Measurements from ENCODE around the gene EZH1. TPM values are rescaled to one million over a fixed set of nuclear protein-coding genes. Genes with fewer than 3 reads are reported as not detected.

The EZH1 gene
- total RNA-seq, 1 experiment from 2014 or later = 31.7 TPM

- Mint-ChIP-seq H3K4me1 (ENCODE audit: insufficient read depth, unreplicated experiment) (no peaks in the 10 kb centered on the region), H3K36me3 (ENCODE audit: insufficient read depth, unreplicated experiment) (peaks cover 28% of the 10 kb centered on the region), H3K4me3 (ENCODE audit: unreplicated experiment) (no peak overlapping the region), H3K27ac (ENCODE audit: low read depth, unreplicated experiment) (no peak overlapping the region), H3K27me3 (ENCODE audit: insufficient read depth, unreplicated experiment) (no peaks in the 10 kb centered on the region), H3K9me3 (ENCODE audit: unreplicated experiment) (no peaks in the 10 kb centered on the region)
- CTCF ChIA-PET = interaction anchor here (0.6 kb wide), 1 partner anchor 496 kb away, joined by 3 read pairs; no protein-coding TSS in a partner anchor
- POLR2A ChIA-PET = interaction anchor here (0.9 to 1.0 kb wide), 2 partner anchors 10 to 111 kb away, joined by 3 to 5 read pairs; no protein-coding TSS in a partner anchor
- intact Hi-C loops (cut with micrococcal nuclease) = no loop called here
- TF ChIP-seq CTCF (IDR thresholded peaks at IDR 0.05; ENCODE audit: unreplicated experiment) = no peak
- BruUV-seq (replicated peaks) = no TSS peak
- peak; percentile 43 for DNase-seq (ENCODE audit: unreplicated experiment)
Observed at GRCh38 chr17:42698736-42699414, 46.0 kb downstream of the EZH1 start.

DNA sequence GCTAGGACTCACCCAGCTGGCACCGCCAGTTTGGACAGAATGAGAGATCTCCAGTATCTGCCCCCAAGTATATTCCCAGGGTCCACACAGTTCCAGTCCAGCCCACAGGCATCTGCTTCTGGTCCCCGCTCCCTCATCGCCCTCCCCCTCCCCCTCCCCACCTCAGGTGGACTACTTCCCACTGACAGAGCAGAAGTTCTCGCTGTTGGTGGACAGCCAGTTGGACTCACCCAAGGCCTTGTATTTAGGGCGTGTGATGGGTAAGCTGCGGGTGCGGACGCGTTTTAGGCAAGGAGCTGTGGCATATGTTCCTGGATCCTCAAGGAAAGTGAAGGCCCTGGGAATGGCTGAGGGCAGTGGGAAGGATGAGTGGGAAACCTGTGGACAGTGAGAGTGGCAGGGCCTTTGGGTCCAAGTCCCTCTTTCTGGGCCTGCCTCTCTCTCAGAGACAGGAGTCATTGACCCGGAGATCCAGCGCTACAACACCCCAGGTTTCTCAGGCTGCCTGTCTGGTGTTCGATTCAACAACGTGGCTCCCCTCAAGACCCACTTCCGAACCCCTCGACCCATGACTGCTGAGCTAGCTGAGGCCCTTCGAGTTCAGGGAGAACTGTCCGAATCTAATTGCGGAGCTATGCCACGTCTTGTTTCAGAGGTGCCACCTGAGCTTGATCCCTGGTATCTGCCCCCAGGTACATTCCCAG, 47.6 kb downstream of the EZH1 start:
- Mint-ChIP-seq H3K4me1 (ENCODE audit: insufficient read depth, unreplicated experiment) (no peaks in the 10 kb centered on the region), H3K27me3 (ENCODE audit: insufficient read depth, unreplicated experiment) (no peaks in the 10 kb centered on the region), H3K4me3 (ENCODE audit: unreplicated experiment) (no peak overlapping the region), H3K9me3 (ENCODE audit: unreplicated experiment) (no peaks in the 10 kb centered on the region), H3K36me3 (ENCODE audit: insufficient read depth, unreplicated experiment) (peaks cover 14% of the 10 kb centered on the region), H3K27ac (ENCODE audit: low read depth, unreplicated experiment) (no peak overlapping the region)
- intact Hi-C loops (cut with micrococcal nuclease) = no loop called here
- no peak for TF ChIP-seq CTCF (IDR thresholded peaks at IDR 0.05; ENCODE audit: unreplicated experiment)
- ChIA-PET CTCF (interaction anchor here (0.6 kb wide), 2 partner anchors 16 to 743 kb away, joined by 3 to 4 read pairs; no protein-coding TSS in a partner anchor), POLR2A (interaction anchor here (0.6 to 0.8 kb wide), 2 partner anchors 119 to 924 kb away, joined by 3 to 4 read pairs; no protein-coding TSS in a partner anchor)
- no peak for DNase-seq (ENCODE audit: unreplicated experiment)
- no TSS peak for BruUV-seq (replicated peaks)

- Mint-ChIP-seq H3K27me3 (ENCODE audit: insufficient read depth, unreplicated experiment) (no peaks in the 10 kb centered on the region), H3K9me3 (ENCODE audit: unreplicated experiment) (no peaks in the 10 kb centered on the region), H3K4me1 (ENCODE audit: insufficient read depth, unreplicated experiment) (no peaks in the 10 kb centered on the region), H3K27ac (ENCODE audit: low read depth, unreplicated experiment) (no peak overlapping the region), H3K4me3 (ENCODE audit: unreplicated experiment) (no peak overlapping the region), H3K36me3 (ENCODE audit: insufficient read depth, unreplicated experiment) (peaks cover 8% of the 10 kb centered on the region)
- no peak for TF ChIP-seq CTCF (IDR thresholded peaks at IDR 0.05; ENCODE audit: unreplicated experiment)
- POLR2A ChIA-PET = interaction anchor here (0.6 kb wide), 1 partner anchor 32 kb away, joined by 3 read pairs; no protein-coding TSS in a partner anchor
- CTCF ChIA-PET = interaction anchor here (0.6 kb wide), 3 partner anchors 42 to 1535 kb away, joined by 3 read pairs; no protein-coding TSS in a partner anchor
- BruUV-seq (replicated peaks) = no TSS peak
- no peak for DNase-seq (ENCODE audit: unreplicated experiment)
- intact Hi-C loops (cut with micrococcal nuclease) = no loop called here
Observed at GRCh38 chr17:42695500-42695899, 49.3 kb downstream of the EZH1 start.

GRCh38 chr17:42694524-42694923, 50.3 kb downstream of the EZH1 start:
- no peak for TF ChIP-seq CTCF (IDR thresholded peaks at IDR 0.05; ENCODE audit: unreplicated experiment)
- ChIA-PET CTCF (no interaction called here), POLR2A (no interaction called here)
- Mint-ChIP-seq H3K9me3 (ENCODE audit: unreplicated experiment) (no peaks in the 10 kb centered on the region), H3K4me3 (ENCODE audit: unreplicated experiment) (no peak overlapping the region), H3K4me1 (ENCODE audit: insufficient read depth, unreplicated experiment) (no peaks in the 10 kb centered on the region), H3K27ac (ENCODE audit: low read depth, unreplicated experiment) (no peak overlapping the region), H3K36me3 (ENCODE audit: insufficient read depth, unreplicated experiment) (no peaks in the 10 kb centered on the region), H3K27me3 (ENCODE audit: insufficient read depth, unreplicated experiment) (no peaks in the 10 kb centered on the region)
- BruUV-seq (replicated peaks) = no TSS peak
- no peak for DNase-seq (ENCODE audit: unreplicated experiment)
- intact Hi-C loops (cut with micrococcal nuclease) = no loop called here

Measured in MCF 10A (cell line).